Measurements from ENCODE around the gene RAB35.

RAB35 gene

DNA sequence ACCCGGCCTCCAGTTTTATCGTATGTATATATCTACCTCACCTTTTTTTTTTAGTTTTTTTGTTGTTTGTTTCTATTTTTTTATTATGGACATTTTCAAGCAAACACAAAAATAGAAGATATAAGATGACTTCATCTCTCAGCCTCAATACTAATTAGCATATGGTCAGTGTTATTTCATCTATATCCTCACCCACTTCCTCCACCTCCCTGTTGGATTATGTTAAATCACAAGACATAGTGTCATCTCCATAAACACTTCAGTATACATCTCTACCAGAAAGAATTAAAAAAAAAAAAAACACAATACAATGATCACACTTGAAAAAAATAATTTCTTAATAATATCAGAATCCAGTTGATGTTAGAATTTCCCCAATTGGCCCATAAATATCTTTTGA is 34.9 kb downstream of the RAB35 start:
- DNase-seq: no peak

GRCh38 chr12:120079411-120080400 is 36.8 kb downstream of the RAB35 start:
- no peak for DNase-seq

DNA sequence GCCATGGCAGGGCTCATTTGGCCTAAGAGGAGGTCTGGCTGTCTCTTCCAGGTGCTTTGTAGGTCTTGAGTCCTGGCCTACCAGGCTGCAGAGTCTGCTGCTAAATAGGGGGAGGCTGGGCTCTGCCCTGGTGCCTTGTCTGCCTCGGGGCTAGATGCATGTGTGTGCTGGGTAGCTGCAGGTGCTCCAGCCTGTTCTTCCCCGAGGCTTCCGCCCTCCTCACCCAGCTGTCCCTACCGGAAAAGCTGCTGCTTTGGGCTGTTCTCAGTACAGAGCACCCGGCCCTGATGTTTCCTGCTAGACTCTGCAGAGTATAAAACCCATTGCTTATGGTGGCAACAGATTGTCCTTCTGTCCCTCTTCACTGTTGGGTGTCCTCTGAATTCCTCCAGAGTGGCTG is 37.7 kb downstream of the RAB35 start:
- no peak for DNase-seq

DNA sequence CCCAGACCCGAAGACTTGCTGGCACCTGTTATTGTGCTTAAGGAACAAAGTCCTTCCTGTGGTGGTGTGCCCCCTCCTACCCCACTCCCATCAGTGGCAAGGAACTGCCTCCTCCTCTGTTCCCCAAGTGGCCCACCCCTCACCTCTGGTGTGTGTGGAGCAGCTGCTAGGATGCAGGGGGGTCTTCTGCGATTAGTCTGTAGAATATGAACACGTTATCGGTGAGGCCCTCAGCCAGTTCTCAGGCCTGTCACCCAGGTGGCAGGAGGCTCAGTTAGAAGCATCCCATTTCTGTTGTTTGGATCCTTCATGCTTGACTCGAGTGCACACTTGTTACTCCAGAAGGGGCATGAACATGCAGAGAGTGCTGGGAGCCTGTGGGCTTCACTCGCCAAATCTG is 39.3 kb downstream of the RAB35 start:
- DNase-seq: no peak

- no peak for DNase-seq
These were observed 39.9 kb downstream of the RAB35 start for GRCh38 chr12:120076651-120077050.

DNA sequence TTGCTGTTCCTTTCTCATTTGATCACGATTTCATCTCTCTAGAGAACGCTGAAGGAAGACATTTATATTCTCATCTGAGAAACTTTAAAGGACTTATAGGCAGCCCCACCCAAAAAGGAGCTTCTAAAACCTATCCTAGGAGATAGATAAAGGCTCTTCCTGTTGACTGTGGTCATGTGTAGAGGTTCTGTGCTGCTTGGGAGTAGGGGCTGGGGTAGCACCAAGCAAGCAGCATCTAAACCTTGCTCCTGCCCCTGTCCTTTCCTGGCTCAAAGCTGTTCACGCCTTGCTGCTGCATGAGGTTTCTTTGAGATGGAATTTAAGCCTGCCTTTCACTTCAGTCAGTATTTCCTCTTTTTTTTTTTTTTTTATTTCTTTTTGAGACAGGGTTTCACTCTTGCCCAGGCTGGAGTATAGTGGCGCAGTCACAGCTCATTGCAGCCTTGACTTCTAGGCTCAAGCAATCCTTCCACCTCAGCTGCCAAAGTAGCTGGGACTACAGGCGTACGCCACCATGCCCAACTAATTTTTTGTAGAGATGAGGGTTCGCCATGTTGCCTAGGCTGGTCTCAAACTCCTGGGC is 41.4 kb downstream of the RAB35 start:
- no peak for DNase-seq

DNA sequence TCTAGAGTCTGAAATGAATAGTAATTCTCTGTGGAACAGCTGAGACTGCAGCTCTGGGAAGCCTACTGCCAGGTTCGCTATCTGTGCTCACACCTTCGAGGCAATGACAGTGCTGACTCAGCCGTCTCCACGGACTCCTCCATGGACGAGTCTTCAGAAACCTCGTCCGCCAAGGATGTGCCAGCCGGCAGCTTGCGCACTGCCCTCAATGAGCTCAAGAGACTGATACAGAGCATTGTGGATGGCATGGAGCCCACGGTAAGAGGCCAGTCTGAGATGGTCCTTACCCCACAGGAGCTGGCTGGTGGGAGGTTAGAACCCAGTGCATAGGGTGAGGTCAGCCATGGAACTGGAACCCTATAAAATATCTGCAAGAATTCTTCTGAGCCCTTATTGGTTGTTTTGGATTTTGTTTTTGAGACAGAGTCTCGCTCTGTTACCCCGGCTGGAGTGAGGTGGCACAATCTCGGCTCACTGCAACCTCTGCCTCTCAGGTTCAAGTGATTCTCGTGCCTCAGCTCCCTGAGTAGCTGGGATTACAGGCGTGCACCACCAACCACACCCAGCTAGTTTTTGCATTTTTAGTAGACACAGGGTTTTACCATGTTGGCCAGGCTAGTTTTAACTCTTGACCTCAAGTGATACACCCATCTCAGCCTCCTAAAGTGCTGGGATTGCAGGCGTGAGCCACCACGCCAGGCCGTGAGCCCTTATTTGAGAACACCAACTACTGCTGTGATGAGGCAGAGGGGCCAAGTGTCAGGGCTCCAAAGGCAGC is 43.9 kb downstream of the RAB35 start:
- DNase-seq: no peak

- DNase-seq: no peak
These were observed 45.0 kb downstream of the RAB35 start for GRCh38 chr12:120071493-120072020.

GRCh38 chr12:120069278-120069677 is 47.3 kb downstream of the RAB35 start:
- no peak for DNase-seq

DNA sequence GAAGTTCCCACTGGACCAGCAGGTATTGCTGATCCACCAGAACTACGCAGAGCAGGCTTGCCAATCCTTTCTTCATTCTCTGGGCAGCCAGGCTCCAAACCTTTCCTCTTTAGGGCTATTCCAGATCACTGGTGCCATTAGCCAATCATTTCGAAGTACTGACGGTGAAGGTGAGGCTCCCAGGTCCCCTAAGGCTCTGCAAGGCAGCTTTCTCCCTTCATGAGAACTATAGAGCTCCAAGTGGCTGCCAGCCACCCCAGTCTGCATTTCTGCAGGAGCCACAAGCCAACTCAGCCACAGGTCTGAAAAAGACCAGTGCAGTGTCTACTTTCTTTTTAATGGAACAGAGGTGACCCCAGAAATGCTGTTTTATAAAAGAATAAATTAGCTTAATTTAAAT is 48.7 kb downstream of the RAB35 start:
- no peak for DNase-seq

GRCh38 chr12:120067084-120067869 is 49.3 kb downstream of the RAB35 start:
- DNase-seq: peak; percentile 45 to 80

GRCh38 chr12:120066341-120066740 is 50.2 kb downstream of the RAB35 start:
- no peak for DNase-seq

DNA sequence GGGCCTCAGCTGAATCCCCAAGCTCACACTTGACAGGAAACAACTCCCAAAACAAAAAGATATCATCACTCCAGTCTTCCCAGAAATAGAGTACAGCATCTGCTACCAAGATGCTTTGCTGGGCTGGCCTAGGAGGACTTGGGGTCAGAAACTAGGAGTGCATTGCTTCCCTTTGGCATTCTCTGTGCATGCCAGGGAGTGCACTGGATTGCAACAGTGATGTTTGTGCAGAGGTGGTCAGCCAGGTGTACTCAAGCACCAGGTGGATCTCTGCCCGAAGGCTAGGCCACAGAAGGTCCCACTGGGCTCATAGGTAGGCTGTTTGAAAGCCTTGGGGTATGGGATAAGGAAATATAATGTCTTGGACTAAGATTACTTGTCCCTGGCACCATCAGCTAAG is 51.1 kb downstream of the RAB35 start:
- DNase-seq: no peak

- no peak for DNase-seq
These were observed 52.3 kb downstream of the RAB35 start for GRCh38 chr12:120064054-120064940.

- no peak for DNase-seq
These were observed 53.5 kb downstream of the RAB35 start for GRCh38 chr12:120062976-120063579.

DNA sequence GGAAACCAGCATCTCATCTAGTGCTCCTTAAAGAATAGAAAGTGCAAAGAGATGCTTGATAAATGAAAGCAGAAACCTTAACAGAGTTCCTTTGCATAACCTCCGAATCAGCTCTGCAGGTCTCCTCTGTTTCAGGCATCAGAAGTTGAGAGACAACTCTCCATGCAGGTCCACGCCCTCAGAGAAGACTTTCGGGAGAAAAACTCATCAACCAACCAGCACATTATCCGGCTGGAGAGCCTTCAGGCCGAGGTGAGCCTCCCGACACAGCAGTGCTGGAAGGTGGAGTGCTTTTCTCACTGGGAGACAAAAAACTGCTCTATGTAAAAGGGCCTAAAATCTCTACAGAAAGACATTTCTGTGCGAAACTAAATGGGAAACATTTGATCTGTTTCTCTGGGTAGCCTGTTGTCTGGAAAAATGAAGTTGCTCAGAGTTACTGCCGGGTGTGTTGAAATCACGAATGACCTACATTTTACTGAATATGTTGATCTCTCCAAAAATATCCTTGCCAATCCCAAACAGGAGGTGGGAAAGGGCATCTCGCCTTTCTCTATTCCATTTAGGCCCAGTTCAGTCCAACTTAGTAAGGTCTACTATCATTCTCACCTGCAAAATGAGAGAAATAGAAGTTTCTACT is 54.9 kb downstream of the RAB35 start:
- DNase-seq: no peak

GRCh38 chr12:120060717-120061116 is 55.8 kb downstream of the RAB35 start:
- DNase-seq: no peak

GRCh38 chr12:120060196-120060595 is 56.4 kb downstream of the RAB35 start:
- no peak for DNase-seq

DNA sequence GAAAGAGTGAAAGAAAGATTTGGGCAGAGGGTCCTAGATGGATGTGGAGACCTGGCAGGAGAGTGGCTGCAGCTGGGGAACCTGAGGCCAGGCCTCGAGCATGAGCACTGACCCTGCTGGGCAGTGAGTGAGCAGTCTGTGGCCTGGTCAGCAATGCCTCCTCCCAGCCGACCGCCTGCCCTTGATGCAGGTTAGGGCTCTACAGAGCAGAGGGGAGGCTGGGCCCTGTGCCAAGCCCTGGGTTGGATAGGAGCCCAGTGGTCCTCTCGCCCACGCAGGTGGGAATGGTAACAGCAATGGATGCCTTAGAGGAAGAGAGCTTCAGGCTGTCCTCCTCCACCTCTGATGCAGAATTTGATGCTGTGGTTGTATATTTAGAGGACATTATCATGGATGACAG is 59.8 kb downstream of the RAB35 start:
- no peak for DNase-seq

DNA sequence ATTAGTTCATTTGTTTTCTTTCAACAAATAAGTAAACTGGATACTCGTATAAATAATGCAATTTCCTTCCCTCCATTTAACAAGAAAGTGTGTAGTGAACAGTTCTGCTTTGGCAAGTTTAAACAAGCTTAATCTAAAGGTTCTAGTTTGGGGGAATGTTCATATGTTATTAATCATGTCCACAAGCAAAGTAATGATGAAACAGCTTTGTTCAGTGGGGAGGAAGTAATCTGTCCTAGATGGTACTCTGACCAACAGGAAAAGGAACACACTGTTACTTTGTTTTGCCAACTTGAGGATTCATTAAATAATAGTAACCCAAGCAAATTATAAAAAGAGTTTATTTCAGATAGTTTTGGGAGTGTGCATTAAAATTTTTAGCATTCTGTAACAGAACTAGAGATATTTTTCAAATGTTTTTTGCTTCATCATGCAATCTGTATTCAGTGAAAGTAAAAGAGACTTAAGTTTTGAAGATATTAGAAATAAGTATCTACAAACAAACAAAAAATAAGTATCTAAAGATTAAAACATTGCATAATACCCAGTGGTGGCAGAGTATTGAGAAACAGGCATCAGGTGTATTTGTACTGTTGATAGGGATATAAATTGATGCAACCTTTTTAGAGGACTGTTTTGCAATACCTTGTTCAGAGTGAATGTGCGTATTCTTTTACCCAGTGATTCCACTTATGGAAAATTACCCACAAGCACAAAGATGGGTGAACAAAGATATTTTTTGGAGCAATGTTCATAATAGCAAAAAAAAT is 61.1 kb downstream of the RAB35 start:
- no peak for DNase-seq
